ENCODE results near the gene AKT3. TPM values are rescaled to one million over a fixed set of nuclear protein-coding genes. Genes with fewer than 3 reads are reported as not detected.
A peak's percentile ranks its signal among the peaks of the same experiment; 100 is the strongest.

Gene AKT3
- total and polyA plus RNA-seq, 5 donors from 2014 or later: 0.81 to 84.2 (median 2.8) TPM

- Histone ChIP-seq H3K4me1 (ENCODE audit: control insufficient read depth, insufficient read depth, low read length, poor library complexity, severe bottlenecking) (no peaks in the 10 kb centered on the region), H3K4me3 (ENCODE audit: low read depth, low read length) (no peak overlapping the region), H3K36me3 (ENCODE audit: control insufficient read depth, insufficient read depth, low read length) (no peaks in the 10 kb centered on the region), H3K9me3 (ENCODE audit: control insufficient read depth in 2 of 2, low read length in 2 of 2) (no peaks in the 10 kb centered on the region), H3K27me3 (ENCODE audit: control insufficient read depth, insufficient read depth, low read length) (no peaks in the 10 kb centered on the region), H3K27ac (ENCODE audit: insufficient read depth, low read length, poor library complexity, severe bottlenecking) (no peak overlapping the region)
- H3K27ac Mint-ChIP-seq: peak overlapping the region in 2 of 3 donors; percentile 27 to 50
- H3K9me3 Mint-ChIP-seq: no peaks in the 10 kb centered on the region
- H3K27me3 Mint-ChIP-seq: no peaks in the 10 kb centered on the region
- H3K4me1 Mint-ChIP-seq: peaks cover 8 to 39% (median 23%) of the 10 kb centered on the region in 4 donors
- ATAC-seq (ENCODE audit: low read depth in 2 of 2) (no peak), DNase-seq (no peak)
- H3K4me3 Mint-ChIP-seq: no peak overlapping the region
- no peaks in the 10 kb centered on the region for H3K36me3 Mint-ChIP-seq
Measured at GRCh38 chr1:243754348-243754747, 95.7 kb downstream of the AKT3 start.

- Histone ChIP-seq H3K4me3 (ENCODE audit: low read depth, low read length) (no peak overlapping the region), H3K27me3 (ENCODE audit: control insufficient read depth, insufficient read depth, low read length) (no peaks in the 10 kb centered on the region), H3K9me3 (ENCODE audit: control insufficient read depth in 2 of 2, low read length in 2 of 2) (no peaks in the 10 kb centered on the region), H3K4me1 (ENCODE audit: control insufficient read depth, insufficient read depth, low read length, poor library complexity, severe bottlenecking) (no peaks in the 10 kb centered on the region), H3K36me3 (ENCODE audit: control insufficient read depth, insufficient read depth, low read length) (no peaks in the 10 kb centered on the region), H3K27ac (ENCODE audit: insufficient read depth, low read length, poor library complexity, severe bottlenecking) (no peak overlapping the region)
- no peaks in the 10 kb centered on the region for H3K27me3 Mint-ChIP-seq
- no peak for ATAC-seq (ENCODE audit: low read depth in 2 of 2)
- no peak overlapping the region for H3K4me3 Mint-ChIP-seq
- H3K4me1 Mint-ChIP-seq: peaks cover 12 to 40% (median 17%) of the 10 kb centered on the region in 4 donors
- DNase-seq: no peak
- no peaks in the 10 kb centered on the region for H3K36me3 Mint-ChIP-seq
- H3K9me3 Mint-ChIP-seq: no peaks in the 10 kb centered on the region
- peak overlapping the region; percentile 25 to 90 (median 72) for H3K27ac Mint-ChIP-seq
Measured at GRCh38 chr1:243751506-243751905, 98.5 kb downstream of the AKT3 start.

- H3K36me3 ChIP-seq (ENCODE audit: control insufficient read depth, insufficient read depth, low read length): no peaks in the 10 kb centered on the region
- Mint-ChIP-seq H3K36me3 (no peaks in the 10 kb centered on the region), H3K9me3 (no peaks in the 10 kb centered on the region), H3K27me3 (no peaks in the 10 kb centered on the region), H3K4me3 (no peak overlapping the region), H3K4me1 (peaks cover 9 to 31% (median 20%) of the 10 kb centered on the region in 4 donors), H3K27ac (peak overlapping the region in 1 of 3 donors; percentile 10)
- no peaks in the 10 kb centered on the region for H3K27me3 ChIP-seq (ENCODE audit: control insufficient read depth, insufficient read depth, low read length)
- no peak overlapping the region for H3K27ac ChIP-seq (ENCODE audit: insufficient read depth, low read length, poor library complexity, severe bottlenecking)
- H3K4me3 ChIP-seq (ENCODE audit: low read depth, low read length): no peak overlapping the region
- no peaks in the 10 kb centered on the region for H3K4me1 ChIP-seq (ENCODE audit: control insufficient read depth, insufficient read depth, low read length, poor library complexity, severe bottlenecking)
- DNase-seq: peak in 2 of 3 donors; percentile 46 to 82
- ATAC-seq (ENCODE audit: low read depth in 2 of 2): peak; percentile 89 to 94
- no peaks in the 10 kb centered on the region for H3K9me3 ChIP-seq (ENCODE audit: control insufficient read depth in 2 of 2, low read length in 2 of 2)
Measured at GRCh38 chr1:243748706-243749283, 101.2 kb downstream of the AKT3 start.

GRCh38 chr1:243748227-243748626 is 101.8 kb downstream of the AKT3 start:
- no peak for DNase-seq
- Histone ChIP-seq H3K9me3 (ENCODE audit: control insufficient read depth in 2 of 2, low read length in 2 of 2) (no peaks in the 10 kb centered on the region), H3K36me3 (ENCODE audit: control insufficient read depth, insufficient read depth, low read length) (no peaks in the 10 kb centered on the region), H3K4me3 (ENCODE audit: low read depth, low read length) (no peak overlapping the region), H3K27ac (ENCODE audit: insufficient read depth, low read length, poor library complexity, severe bottlenecking) (no peak overlapping the region), H3K27me3 (ENCODE audit: control insufficient read depth, insufficient read depth, low read length) (no peaks in the 10 kb centered on the region), H3K4me1 (ENCODE audit: control insufficient read depth, insufficient read depth, low read length, poor library complexity, severe bottlenecking) (no peaks in the 10 kb centered on the region)
- H3K4me3 Mint-ChIP-seq: no peak overlapping the region
- H3K27me3 Mint-ChIP-seq: no peaks in the 10 kb centered on the region
- no peaks in the 10 kb centered on the region for H3K9me3 Mint-ChIP-seq
- H3K27ac Mint-ChIP-seq: no peak overlapping the region
- H3K36me3 Mint-ChIP-seq: no peaks in the 10 kb centered on the region
- H3K4me1 Mint-ChIP-seq: peaks cover 9 to 28% (median 15%) of the 10 kb centered on the region in 4 donors
- no peak for ATAC-seq (ENCODE audit: low read depth in 2 of 2)

GRCh38 chr1:243746751-243747150 is 103.3 kb downstream of the AKT3 start:
- Mint-ChIP-seq H3K9me3 (peaks cover 0 to 1% (median 0%) of the 10 kb centered on the region in 7 donors), H3K27ac (no peak overlapping the region), H3K4me1 (peaks cover 9 to 25% (median 17%) of the 10 kb centered on the region in 4 donors), H3K36me3 (no peaks in the 10 kb centered on the region), H3K27me3 (no peaks in the 10 kb centered on the region), H3K4me3 (no peak overlapping the region)
- H3K27ac ChIP-seq (ENCODE audit: insufficient read depth, low read length, poor library complexity, severe bottlenecking): no peak overlapping the region
- H3K4me1 ChIP-seq (ENCODE audit: control insufficient read depth, insufficient read depth, low read length, poor library complexity, severe bottlenecking): no peaks in the 10 kb centered on the region
- DNase-seq (no peak), ATAC-seq (ENCODE audit: low read depth in 2 of 2) (no peak)
- H3K36me3 ChIP-seq (ENCODE audit: control insufficient read depth, insufficient read depth, low read length): no peaks in the 10 kb centered on the region
- no peaks in the 10 kb centered on the region for H3K27me3 ChIP-seq (ENCODE audit: control insufficient read depth, insufficient read depth, low read length)
- H3K4me3 ChIP-seq (ENCODE audit: low read depth, low read length): no peak overlapping the region
- no peaks in the 10 kb centered on the region for H3K9me3 ChIP-seq (ENCODE audit: control insufficient read depth in 2 of 2, low read length in 2 of 2)

- Histone ChIP-seq H3K36me3 (ENCODE audit: control insufficient read depth, insufficient read depth, low read length) (no peaks in the 10 kb centered on the region), H3K4me3 (ENCODE audit: low read depth, low read length) (no peak overlapping the region), H3K4me1 (ENCODE audit: control insufficient read depth, insufficient read depth, low read length, poor library complexity, severe bottlenecking) (no peaks in the 10 kb centered on the region), H3K27ac (ENCODE audit: insufficient read depth, low read length, poor library complexity, severe bottlenecking) (no peak overlapping the region), H3K27me3 (ENCODE audit: control insufficient read depth, insufficient read depth, low read length) (no peaks in the 10 kb centered on the region), H3K9me3 (ENCODE audit: control insufficient read depth in 2 of 2, low read length in 2 of 2) (no peaks in the 10 kb centered on the region)
- H3K4me3 Mint-ChIP-seq: no peak overlapping the region
- DNase-seq (no peak), ATAC-seq (ENCODE audit: low read depth in 2 of 2) (no peak)
- H3K27ac Mint-ChIP-seq: no peak overlapping the region
- H3K27me3 Mint-ChIP-seq: no peaks in the 10 kb centered on the region
- H3K9me3 Mint-ChIP-seq: peaks cover 0 to 1% (median 0%) of the 10 kb centered on the region in 7 donors
- H3K4me1 Mint-ChIP-seq: peaks cover 5 to 32% (median 15%) of the 10 kb centered on the region in 4 donors
- no peaks in the 10 kb centered on the region for H3K36me3 Mint-ChIP-seq
Measured at GRCh38 chr1:243745356-243745755, 104.7 kb downstream of the AKT3 start.

GRCh38 chr1:243742819-243743218 is 107.2 kb downstream of the AKT3 start:
- Mint-ChIP-seq H3K27ac (peak overlapping the region in 1 of 3 donors; percentile 47), H3K27me3 (no peaks in the 10 kb centered on the region), H3K9me3 (peaks cover 0 to 1% (median 0%) of the 10 kb centered on the region in 7 donors)

More at GRCh38 chr1:243742819-243743218, 107.2 kb downstream of the AKT3 start:
- no peaks in the 10 kb centered on the region for H3K9me3 ChIP-seq (ENCODE audit: control insufficient read depth in 2 of 2, low read length in 2 of 2)
- H3K36me3 Mint-ChIP-seq: peaks cover 3% of the 10 kb centered on the region
- no peak overlapping the region for H3K4me3 Mint-ChIP-seq
- H3K27me3 ChIP-seq (ENCODE audit: control insufficient read depth, insufficient read depth, low read length): no peaks in the 10 kb centered on the region
- no peak overlapping the region for H3K4me3 ChIP-seq (ENCODE audit: low read depth, low read length)
- no peak overlapping the region for H3K27ac ChIP-seq (ENCODE audit: insufficient read depth, low read length, poor library complexity, severe bottlenecking)
- no peak for DNase-seq
- H3K36me3 ChIP-seq (ENCODE audit: control insufficient read depth, insufficient read depth, low read length): no peaks in the 10 kb centered on the region
- no peak for ATAC-seq (ENCODE audit: low read depth in 2 of 2)
- peaks cover 0 to 33% (median 12%) of the 10 kb centered on the region in 4 donors for H3K4me1 Mint-ChIP-seq
- no peaks in the 10 kb centered on the region for H3K4me1 ChIP-seq (ENCODE audit: control insufficient read depth, insufficient read depth, low read length, poor library complexity, severe bottlenecking)

All from CD4-positive, CD25-positive, alpha-beta regulatory T cell (primary cell).